ENCODE measurements around the gene CERCAM. TPM values are rescaled to one million over a fixed set of nuclear protein-coding genes. Genes with fewer than 3 reads are reported as not detected.

Gene CERCAM
- total and polyA plus RNA-seq, 8 donors: 13.0 to 29.9 (median 18.8) TPM

- no peaks in the 10 kb centered on the region for H3K36me3 ChIP-seq
- no peak overlapping the region for H3K27ac ChIP-seq
- H3K4me3 ChIP-seq: no peak overlapping the region
- FAIRE-seq (no peak), DNase-seq (no peak), ATAC-seq (no peak)
- intact Hi-C loops (cut with DNase I): no loop called here
- no peaks in the 10 kb centered on the region for H3K27me3 ChIP-seq
- no peaks in the 10 kb centered on the region for H3K4me1 ChIP-seq
- TF ChIP-seq CTCF (IDR thresholded peaks at IDR 0.05): no peak
- 88 to 91% methylated on average over 8 of the region's 8 CpGs for WGBS, 2 donors
- no peaks in the 10 kb centered on the region for H3K9me3 ChIP-seq
Measured at GRCh38 chr9:128431207-128431606, 10.6 kb downstream of the CERCAM start.

- ATAC-seq (no peak), DNase-seq (peak in 1 of 6 donors; percentile 61), FAIRE-seq (no peak)
- Histone ChIP-seq H3K36me3 (no peaks in the 10 kb centered on the region), H3K9me3 (no peaks in the 10 kb centered on the region), H3K4me1 (no peaks in the 10 kb centered on the region), H3K27me3 (no peaks in the 10 kb centered on the region), H3K27ac (no peak overlapping the region), H3K4me3 (no peak overlapping the region)
- no peak for TF ChIP-seq CTCF (IDR thresholded peaks at IDR 0.05)
- intact Hi-C loops (cut with DNase I): no loop called here
- 90 to 94% methylated on average over 17 of the region's 17 CpGs for WGBS, 2 donors
Measured at GRCh38 chr9:128434340-128434739, 13.7 kb downstream of the CERCAM start.

- 92% methylated on average over 18 of the region's 18 CpGs for WGBS, 2 donors
- no peak for ATAC-seq
- no peak for FAIRE-seq
- Histone ChIP-seq H3K27me3 (no peaks in the 10 kb centered on the region), H3K9me3 (no peaks in the 10 kb centered on the region), H3K4me1 (no peaks in the 10 kb centered on the region), H3K27ac (no peak overlapping the region), H3K36me3 (no peaks in the 10 kb centered on the region), H3K4me3 (no peak overlapping the region)
- DNase-seq: no peak
- TF ChIP-seq CTCF (IDR thresholded peaks at IDR 0.05): no peak
- intact Hi-C loops (cut with DNase I): no loop called here
Measured at GRCh38 chr9:128435611-128436010, 15.0 kb downstream of the CERCAM start.

- peak; percentile 94 to 98 (median 96) for TF ChIP-seq CTCF (IDR thresholded peaks at IDR 0.05)
- H3K9me3 ChIP-seq: no peaks in the 10 kb centered on the region
- FAIRE-seq: no peak
- H3K27ac ChIP-seq: no peak overlapping the region
- no peak overlapping the region for H3K4me3 ChIP-seq
- no peaks in the 10 kb centered on the region for H3K36me3 ChIP-seq
- H3K27me3 ChIP-seq: no peaks in the 10 kb centered on the region
- intact Hi-C loops (cut with DNase I): no loop called here
- peak; percentile 87 to 99 (median 98) for ATAC-seq
- H3K4me1 ChIP-seq: no peaks in the 10 kb centered on the region
- peak; percentile 78 to 98 (median 92) for DNase-seq
- WGBS, 2 donors: 28% methylated on average over 11 to 12 of the region's 12 CpGs
Measured at GRCh38 chr9:128438343-128439109, 17.9 kb downstream of the CERCAM start.

- H3K4me1 ChIP-seq: no peaks in the 10 kb centered on the region
- FAIRE-seq (no peak), ATAC-seq (no peak), DNase-seq (no peak)
- intact Hi-C loops (cut with DNase I): no loop called here
- TF ChIP-seq CTCF (IDR thresholded peaks at IDR 0.05): no peak
- no peak overlapping the region for H3K27ac ChIP-seq
- H3K36me3 ChIP-seq: no peaks in the 10 kb centered on the region
- no peaks in the 10 kb centered on the region for H3K27me3 ChIP-seq
- no peaks in the 10 kb centered on the region for H3K9me3 ChIP-seq
- 56 to 58% methylated on average over 7 of the region's 7 CpGs for WGBS, 2 donors
- H3K4me3 ChIP-seq: no peak overlapping the region
Measured at GRCh38 chr9:128439273-128439672, 18.6 kb downstream of the CERCAM start.

Measured in pancreas (tissue), 10 donors.